A204.1 (cell line): ENCODE data around the gene TAAR5.
"Not testable (repeated sequence)": the region's sequence is repeated elsewhere in the genome, so short reads cannot be mapped to it uniquely, and the experiment has no call there.

Experiments used
- FAIRE-seq: peaks from 2 replicates; lab custom pipeline; 2012; peaks lifted over from hg19 to GRCh38; lab: Jason Lieb, UNC

Gene TAAR5, protein sequence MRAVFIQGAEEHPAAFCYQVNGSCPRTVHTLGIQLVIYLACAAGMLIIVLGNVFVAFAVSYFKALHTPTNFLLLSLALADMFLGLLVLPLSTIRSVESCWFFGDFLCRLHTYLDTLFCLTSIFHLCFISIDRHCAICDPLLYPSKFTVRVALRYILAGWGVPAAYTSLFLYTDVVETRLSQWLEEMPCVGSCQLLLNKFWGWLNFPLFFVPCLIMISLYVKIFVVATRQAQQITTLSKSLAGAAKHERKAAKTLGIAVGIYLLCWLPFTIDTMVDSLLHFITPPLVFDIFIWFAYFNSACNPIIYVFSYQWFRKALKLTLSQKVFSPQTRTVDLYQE

GRCh38 chr6:132589454-132589853 lies at the start of gene TAAR5:
Gene TAAR5 (minus strand): TSS chr6:132589741. CDS start chr6:132589686, 55 bp downstream.
- FAIRE-seq, result no peak

DNA sequence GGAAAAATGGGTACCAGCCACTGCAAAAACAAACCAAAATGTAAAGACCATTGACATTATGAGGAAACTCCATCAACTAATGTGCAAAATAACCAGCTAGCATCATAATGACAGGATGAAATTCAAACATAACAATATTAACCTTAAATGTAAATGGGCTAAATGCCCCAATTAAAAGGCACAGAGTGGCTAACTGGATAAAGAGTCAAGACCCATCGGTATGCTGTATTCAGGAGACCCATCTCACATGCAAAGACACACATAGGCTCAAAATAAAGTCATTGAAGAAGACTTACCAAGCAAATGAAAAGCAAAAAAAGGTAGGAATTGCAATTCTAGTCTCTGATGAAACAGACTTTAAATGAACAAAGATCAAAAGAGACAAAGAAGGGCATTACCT lies 47.6 kb upstream of the TAAR5 start:
- not testable (repeated sequence) for FAIRE-seq

- not testable (repeated sequence) for FAIRE-seq
Measured at GRCh38 chr6:132635906-132636305, 46.4 kb upstream of the TAAR5 start.

DNA sequence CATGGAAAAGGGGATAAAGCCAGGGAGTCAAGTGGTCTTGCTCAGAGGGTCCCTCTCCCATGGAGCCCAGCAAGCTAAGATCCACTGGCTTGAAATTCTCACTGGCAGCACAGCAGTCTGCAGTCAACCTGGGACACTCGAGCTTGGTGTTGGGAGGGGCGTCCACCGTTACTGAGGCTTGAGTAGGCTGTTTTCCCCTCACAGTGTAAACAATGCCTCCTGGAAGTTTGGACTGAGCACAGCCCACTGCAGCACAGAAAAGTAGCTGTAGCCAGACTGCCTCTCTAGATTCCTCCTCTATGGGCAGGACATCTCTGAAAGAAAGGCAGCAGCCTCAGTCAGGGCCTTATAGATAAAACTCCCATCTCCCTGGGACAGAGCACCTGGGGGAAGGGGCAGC lies 45.7 kb upstream of the TAAR5 start:
- FAIRE-seq, result not testable (repeated sequence)

- FAIRE-seq, result no peak
Measured at GRCh38 chr6:132634796-132635195, 45.3 kb upstream of the TAAR5 start.

DNA sequence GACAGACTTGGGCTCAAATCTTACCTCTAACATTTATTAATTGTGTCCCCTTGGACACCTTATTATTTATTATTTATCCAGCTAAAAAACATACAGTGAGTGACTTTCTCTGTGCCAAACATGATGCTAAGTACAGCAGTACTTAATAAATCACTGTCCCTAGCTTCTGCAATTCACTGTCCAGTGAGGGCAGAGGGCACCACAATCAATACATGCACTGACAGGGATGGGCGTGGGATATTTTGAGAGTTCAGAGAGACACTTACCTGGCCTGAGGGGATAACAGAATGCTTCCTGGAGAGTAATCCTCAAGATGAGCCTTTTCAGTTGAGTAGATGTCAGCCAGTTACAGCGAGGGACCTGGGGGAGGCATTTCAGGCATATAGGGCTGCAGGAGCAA lies 43.8 kb upstream of the TAAR5 start:
- no peak for FAIRE-seq

DNA sequence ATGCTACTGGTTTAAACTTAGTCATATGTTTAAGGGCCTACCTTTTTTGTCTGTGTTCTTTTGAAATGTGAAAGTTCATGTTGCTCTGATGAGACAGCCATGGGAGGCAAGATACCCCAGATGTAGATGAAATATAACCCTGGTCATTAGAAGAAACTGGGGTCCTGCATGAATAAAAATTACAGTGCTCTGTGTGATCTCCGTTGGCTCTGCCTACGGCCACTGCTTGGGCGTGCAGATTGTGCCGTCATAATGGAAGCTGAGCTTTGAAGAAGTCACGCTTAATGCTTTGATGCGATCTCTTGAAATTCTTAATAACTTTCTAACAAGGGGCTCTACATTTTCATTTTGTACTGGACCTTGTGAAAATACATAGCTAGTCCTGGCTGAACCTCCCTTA lies 34.6 kb upstream of the TAAR5 start, which contains the start of gene TAAR2:
Gene TAAR2, minus strand, starts transcription at position 101 of the 400 bp plus-strand sequence. Its CDS starts 0 bp downstream, at position 101.
- FAIRE-seq, result no peak

GRCh38 chr6:132623106-132623845 lies 33.7 kb upstream of the TAAR5 start:
- FAIRE-seq, result no peak

- no peak for FAIRE-seq
Measured at GRCh38 chr6:132616677-132617076, 27.1 kb upstream of the TAAR5 start.

DNA sequence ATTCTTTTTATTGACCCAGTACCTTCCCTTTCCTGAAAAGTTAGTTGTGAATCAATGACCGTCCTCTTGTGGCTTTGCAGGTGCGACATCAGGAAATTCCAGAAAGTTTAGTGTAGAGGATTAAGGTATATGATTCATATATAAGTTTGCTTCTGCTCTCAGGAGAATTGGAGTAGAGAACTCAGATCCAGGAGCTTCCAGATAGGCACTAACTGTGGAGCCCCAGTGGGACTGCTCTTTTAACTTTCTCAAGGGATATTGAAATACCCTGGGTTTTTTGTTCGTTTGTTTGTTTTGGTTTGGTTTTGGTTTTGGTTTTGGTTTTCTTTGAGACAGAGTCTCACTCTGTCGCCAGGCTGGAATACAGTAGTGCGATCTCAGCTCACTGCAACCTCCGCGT lies 25.0 kb upstream of the TAAR5 start:
- no peak for FAIRE-seq

GRCh38 chr6:132612449-132613108 lies 23.0 kb upstream of the TAAR5 start:
- no peak for FAIRE-seq

DNA sequence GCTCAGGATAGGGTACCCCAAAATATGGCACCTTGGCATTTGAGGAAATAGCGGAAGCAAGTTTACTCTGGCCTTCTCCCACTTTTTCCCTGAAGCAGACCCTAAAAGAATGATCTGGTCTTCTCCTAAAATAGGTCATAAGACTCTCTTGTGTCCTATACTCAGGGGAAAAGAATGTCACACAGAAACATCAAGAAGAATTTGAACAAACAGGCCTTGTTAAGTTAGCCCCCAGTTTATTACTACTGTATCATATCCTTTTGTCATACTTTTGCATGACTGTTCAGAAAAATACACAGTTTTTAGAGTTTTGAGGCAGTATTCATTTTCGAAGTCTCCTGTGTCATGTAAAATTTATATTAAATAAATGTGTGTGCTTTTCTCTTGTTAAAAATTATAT lies 22.1 kb upstream of the TAAR5 start:
- FAIRE-seq, result no peak

- no peak for FAIRE-seq
Measured at GRCh38 chr6:132607544-132608233, 18.1 kb upstream of the TAAR5 start.

- FAIRE-seq, result no peak
Measured at GRCh38 chr6:132604635-132605152, 15.2 kb upstream of the TAAR5 start.

DNA sequence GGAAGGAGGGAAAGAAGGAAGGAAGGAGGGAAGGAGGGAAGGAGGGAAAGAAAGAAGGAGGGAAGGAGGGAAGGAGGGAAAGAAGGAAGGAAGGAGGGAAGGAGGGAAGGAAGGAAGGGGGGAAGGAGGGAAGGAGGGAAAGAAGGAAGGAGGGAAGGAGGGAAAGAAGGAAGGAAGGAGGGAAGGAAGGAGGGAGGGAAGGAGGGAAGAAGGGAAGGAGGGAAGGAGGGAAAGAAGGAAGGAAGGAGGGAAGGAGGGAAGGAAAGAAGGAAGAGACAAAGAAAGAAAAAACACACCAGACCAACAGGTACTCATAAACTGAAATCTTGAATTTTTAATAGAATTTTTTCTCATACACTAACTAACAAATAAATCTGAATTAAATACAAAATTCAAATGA lies 11.4 kb upstream of the TAAR5 start:
- FAIRE-seq, result not testable (repeated sequence)

DNA sequence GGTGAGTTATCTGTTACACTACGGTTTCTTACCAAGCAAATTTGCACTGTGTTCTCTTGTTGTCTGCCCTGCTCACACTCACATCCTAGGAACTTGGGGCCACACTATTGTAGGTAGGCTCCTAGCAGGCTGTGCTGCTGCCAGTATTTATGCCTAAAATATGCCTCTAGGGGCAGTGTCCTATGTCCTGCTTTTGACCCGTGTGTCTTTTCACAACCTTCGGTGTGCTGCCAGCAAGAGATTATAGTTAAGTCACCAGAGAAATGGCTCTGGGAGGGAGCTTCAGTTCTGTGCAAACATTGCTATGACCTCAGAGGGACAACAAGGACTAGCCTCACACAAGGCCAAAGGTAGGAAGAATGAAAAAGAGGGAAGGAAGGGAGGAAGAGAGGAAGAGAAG lies 8.9 kb upstream of the TAAR5 start:
- no peak for FAIRE-seq

DNA sequence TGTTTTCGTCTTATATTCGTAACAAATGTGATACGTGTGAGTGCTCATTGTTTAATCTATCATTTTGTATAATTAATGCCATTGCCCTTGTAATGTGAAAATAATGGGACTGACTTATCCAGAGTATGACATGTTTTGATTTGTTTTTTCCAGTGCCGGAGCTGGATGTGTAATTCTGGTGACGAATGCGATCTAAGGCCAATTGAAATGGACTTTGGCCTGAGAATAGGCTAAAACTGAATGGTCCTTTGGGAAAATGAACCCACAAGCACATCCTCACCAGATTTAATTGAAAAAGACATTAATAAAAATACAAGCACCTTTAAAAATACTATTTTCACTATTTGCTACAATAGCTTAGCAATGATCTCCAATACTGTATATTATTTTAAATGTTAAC lies 6.7 kb upstream of the TAAR5 start:
- no peak for FAIRE-seq

DNA sequence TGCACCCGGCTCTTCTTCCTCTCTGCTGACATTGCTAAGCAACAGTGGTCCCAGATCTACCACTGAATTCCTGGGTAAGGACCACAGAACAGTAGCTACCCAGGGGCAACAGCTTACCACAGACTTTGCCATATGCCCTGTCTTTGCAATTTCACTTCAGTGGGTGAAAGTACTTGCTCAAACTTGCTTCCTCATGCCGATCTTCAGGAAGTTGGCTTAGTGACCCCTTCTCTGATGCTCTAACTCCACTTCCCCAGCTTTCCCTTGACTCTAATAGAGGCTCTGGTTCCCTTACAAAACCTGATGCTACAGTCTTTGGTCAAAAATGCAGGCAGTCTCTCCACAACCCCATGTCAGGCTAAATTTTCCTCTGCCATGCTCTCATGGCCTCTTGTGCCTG lies 3.3 kb upstream of the TAAR5 start:
- FAIRE-seq, result no peak

GRCh38 chr6:132590362-132590761 lies 821 bp upstream of the TAAR5 start:
- FAIRE-seq, result no peak

DNA sequence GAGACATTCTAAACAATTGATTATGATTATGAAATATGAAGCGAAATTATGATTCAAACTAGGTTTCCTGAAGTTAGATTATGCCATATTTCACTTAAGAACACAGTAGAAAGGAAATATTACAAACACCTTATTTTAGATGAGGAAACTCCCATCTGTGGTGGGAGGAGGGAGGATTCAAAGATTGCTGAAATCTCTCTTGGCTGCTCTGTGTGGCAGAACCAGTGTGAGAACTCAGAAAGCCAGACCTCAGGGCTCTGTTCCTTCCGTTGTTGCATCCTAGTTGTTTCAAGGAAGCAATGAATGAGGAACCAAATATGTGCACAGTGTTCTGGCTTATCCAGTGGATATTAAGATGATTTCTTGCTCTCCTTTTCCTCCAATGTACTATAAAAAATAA lies 2.1 kb downstream of the TAAR5 start:
- no peak for FAIRE-seq

- no peak for FAIRE-seq
Measured at GRCh38 chr6:132584698-132585097, 4.8 kb downstream of the TAAR5 start.

- FAIRE-seq, result no peak
Measured at GRCh38 chr6:132571774-132572173, 17.8 kb downstream of the TAAR5 start.
